ENCODE measurements around the gene S100A4.
A peak's percentile ranks its signal among the peaks of the same experiment; 100 is the strongest.

Gene S100A4

GRCh38 chr1:153546796-153547559 is 1.4 kb upstream of the S100A4 start:
- no peak for DNase-seq

GRCh38 chr1:153546371-153546770 is 765 bp upstream of the S100A4 start:
- no peak for DNase-seq

GRCh38 chr1:153544453-153545066 is 1.0 kb downstream of the S100A4 start:
- no peak for DNase-seq

GRCh38 chr1:153543736-153544135 is 1.9 kb downstream of the S100A4 start:
- DNase-seq, result no peak

GRCh38 chr1:153542956-153543711 is 2.5 kb downstream of the S100A4 start:
- no peak for DNase-seq

GRCh38 chr1:153541641-153542590 is 3.7 kb downstream of the S100A4 start:
- no peak for DNase-seq

GRCh38 chr1:153540394-153541361 is 4.9 kb downstream of the S100A4 start, which contains the start of gene S100A5:
Gene S100A5, minus strand, starts transcription at chr1:153540934. Its CDS starts 743 bp downstream, at chr1:153540191.
- peak; percentile 76 for DNase-seq

GRCh38 chr1:153539395-153540093 is 6.1 kb downstream of the S100A4 start:
- DNase-seq, result no peak

- DNase-seq, result no peak
Measured at GRCh38 chr1:153538315-153538821, 7.2 kb downstream of the S100A4 start.

GRCh38 chr1:153537376-153537730 is 8.3 kb downstream of the S100A4 start:
- DNase-seq, result no peak

- no peak for DNase-seq
Measured at GRCh38 chr1:153536671-153537375, 8.8 kb downstream of the S100A4 start.

GRCh38 chr1:153536012-153536670 is 9.5 kb downstream of the S100A4 start:
- DNase-seq, result peak; percentile 91

- no peak for DNase-seq
Measured at GRCh38 chr1:153535242-153536011, 10.2 kb downstream of the S100A4 start, which contains the start of gene S100A6. Gene S100A6, minus strand, starts transcription at chr1:153535991. Its CDS starts 652 bp downstream, at chr1:153535339.

GRCh38 chr1:153534925-153535241 is 10.7 kb downstream of the S100A4 start:
- DNase-seq, result no peak

GRCh38 chr1:153534226-153534924 is 11.2 kb downstream of the S100A4 start:
- DNase-seq, result no peak

GRCh38 chr1:153533689-153534201 is 11.9 kb downstream of the S100A4 start:
- no peak for DNase-seq

- DNase-seq, result peak; percentile 88
Measured at GRCh38 chr1:153532769-153533599, 12.6 kb downstream of the S100A4 start.

Data from activated CD8-positive, alpha-beta memory T cell treated with anti-CD3 and anti-CD28 coated beads for 24 hours (primary cell).